PC-3 (cell line): ENCODE measurements around the gene ETV2. TPM values are rescaled to one million over a fixed set of nuclear protein-coding genes. Genes with fewer than 3 reads are reported as not detected.

ENCODE experiments used
- ATAC-seq: fragments of 200-7000 bp; cut with Tn5 transposase; 2 replicates; pipeline ENCODE4 v1.9.1; 2020; ENCODE audit warnings: mild to moderate bottlenecking, moderate library complexity
- BruUV-seq: library from RNA; stranded (reverse); fragments of 400-500 nt; replicated peaks from 2 replicates; lab custom pipeline; 2021; lab: Mats Ljungman, UMichigan
- CTCF ChIA-PET: fragments of 300-600 bp; sonication (Branson Sonifier 250); formaldehyde crosslinking; loops from one replicate; lab custom pipeline; 2022; ENCODE audit warnings: antibody characterized with exemption; lab: Charles Lee
- POLR2A ChIA-PET: fragments of 300-600 bp; sonication (Branson Sonifier 250); formaldehyde crosslinking; loops from one replicate; lab custom pipeline; 2022; ENCODE audit warnings: antibody characterized with exemption; ENCODE audit not compliant: unreplicated experiment; lab: Charles Lee
- DNase-seq: peaks from one replicate; pipeline ENCODE4 v3.0.0-alpha.2; 2015
- H2AFZ ChIP-seq: fragments of 300-600 bp; sonication (generic); 2 replicates; pipeline ENCODE4 v1.6.0; 2016; ENCODE audit warnings: antibody characterized with exemption, low read length
- H3F3A ChIP-seq: fragments of 300-600 bp; sonication (generic); one replicate; pipeline ENCODE4 v1.6.0; 2017; ENCODE audit warnings: antibody characterized with exemption, low read length, control low read depth, mild to moderate bottlenecking; ENCODE audit not compliant: unreplicated experiment
- H3K27ac ChIP-seq: fragments of 300-600 bp; sonication (generic); 2 replicates; pipeline ENCODE4 v1.5.1; 2016; ENCODE audit warnings: mild to moderate bottlenecking, low read length
- H3K27me3 ChIP-seq: fragments of 300-600 bp; sonication (generic); 2 replicates; pipeline ENCODE4 v1.6.1; 2016; ENCODE audit warnings: low read length, mixed read lengths
- H3K36me3 ChIP-seq: fragments of 300-600 bp; sonication (generic); 2 replicates; pipeline ENCODE4 v1.6.1; 2016; ENCODE audit warnings: low read depth, mixed run types, low read length, mixed read lengths
- H3K4me1 ChIP-seq: fragments of 300-600 bp; sonication (generic); 2 replicates; pipeline ENCODE4 v1.5.1; 2016; ENCODE audit warnings: low read length; ENCODE audit not compliant: insufficient read depth
- H3K4me2 ChIP-seq: fragments of 300-600 bp; sonication (generic); 2 replicates; pipeline ENCODE4 v1.6.0; 2016; ENCODE audit warnings: low read length
- H3K4me3 ChIP-seq: fragments of 300-600 bp; sonication (generic); 2 replicates; pipeline ENCODE4 v1.5.1; 2016; ENCODE audit warnings: mild to moderate bottlenecking, low read length, mixed read lengths
- H3K79me2 ChIP-seq: fragments of 300-600 bp; sonication (generic); 2 replicates; pipeline ENCODE4 v1.6.1; 2017; ENCODE audit warnings: low read length, mixed read lengths
- H3K9ac ChIP-seq: fragments of 300-600 bp; sonication (generic); 2 replicates; pipeline ENCODE4 v1.6.0; 2016; ENCODE audit warnings: mild to moderate bottlenecking, low read length
- H3K9me2 ChIP-seq: fragments of 300-600 bp; sonication (generic); replicated peaks from 2 replicates; pipeline ENCODE4 v1.6.1; 2016; ENCODE audit warnings: mixed run types, low read length, mixed read lengths
- H3K9me3 ChIP-seq: fragments of 300-600 bp; sonication (generic); 2 replicates; pipeline ENCODE4 v1.6.1; 2016; ENCODE audit warnings: low read length, mixed read lengths
- H4K20me1 ChIP-seq: fragments of 300-600 bp; sonication (generic); 2 replicates; pipeline ENCODE4 v1.6.1; 2016; ENCODE audit warnings: low read length, mixed read lengths
- CTCF ChIP-seq: fragments of 300-600 bp; sonication (generic); conservative IDR thresholded peaks from 2 replicates; pipeline ENCODE4 v1.5.1; 2017; ENCODE audit warnings: antibody characterized with exemption, low read depth, mild to moderate bottlenecking, low read length
- EZH2 ChIP-seq: fragments of 300-600 bp; sonication (generic); IDR thresholded peaks from one replicate; pipeline ENCODE4 v1.6.1; 2017; ENCODE audit warnings: antibody characterized with exemption, mild to moderate bottlenecking, low read length; ENCODE audit not compliant: unreplicated experiment
- EZH2phosphoT487 ChIP-seq: fragments of 300-600 bp; sonication (generic); IDR thresholded peaks from 2 replicates; pipeline ENCODE4 v1.6.1; 2018; ENCODE audit warnings: mild to moderate bottlenecking, antibody characterized with exemption, low read length, borderline replicate concordance
- intact Hi-C: fragments of 100-400 bp; cut with micrococcal nuclease; formaldehyde crosslinking; loops from 2 replicates; pipeline ENCODE4 v1.9.0; 2023
- total RNA-seq: library from RNA; depleted of rRNA; stranded (reverse); fragments of >200 nt; gene quantifications from 2 replicates; pipeline ENCODE4 v1.2.3, GENCODE V29; 2014

The ETV2 gene
- total RNA-seq, 1 experiment from 2014 or later: 0.36 TPM

DNA sequence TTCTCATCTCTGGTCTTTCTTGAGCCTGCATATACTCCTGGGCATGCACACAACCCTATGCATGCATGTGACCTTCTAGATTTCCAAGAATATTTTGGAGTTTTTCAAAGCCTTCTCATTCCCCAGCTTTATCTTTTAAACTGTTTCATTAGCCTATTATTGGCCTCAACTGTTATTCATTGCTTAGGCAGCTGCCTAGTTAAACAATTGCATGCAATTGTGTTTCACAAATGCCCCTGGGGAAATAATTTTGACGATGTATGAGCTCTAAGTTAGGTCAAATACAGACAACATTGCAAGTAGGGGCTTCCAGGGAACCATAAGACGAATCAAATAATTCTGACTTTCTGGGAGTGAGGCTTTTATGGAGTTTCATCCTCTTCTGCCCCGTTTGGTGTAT, 22.4 kb downstream of the ETV2 start:
- ChIA-PET POLR2A (no interaction called here), CTCF (no interaction called here)
- Histone ChIP-seq H3K79me2 (no peaks in the 10 kb centered on the region), H2AFZ (no peak overlapping the region), H3K4me3 (no peak overlapping the region), H4K20me1 (no peaks in the 10 kb centered on the region), H3K9me2 (no peaks in the 10 kb centered on the region), H3K9me3 (no peaks in the 10 kb centered on the region), H3K4me2 (no peak overlapping the region), H3K27ac (no peak overlapping the region), H3F3A (no peaks in the 10 kb centered on the region), H3K27me3 (no peaks in the 10 kb centered on the region), H3K4me1 (no peaks in the 10 kb centered on the region), H3K36me3 (no peaks in the 10 kb centered on the region), H3K9ac (no peak overlapping the region)
- TF ChIP-seq EZH2: no peak
- ATAC-seq (no peak), DNase-seq (no peak)
- intact Hi-C loops: no loop called here
- no TSS peak for BruUV-seq

DNA sequence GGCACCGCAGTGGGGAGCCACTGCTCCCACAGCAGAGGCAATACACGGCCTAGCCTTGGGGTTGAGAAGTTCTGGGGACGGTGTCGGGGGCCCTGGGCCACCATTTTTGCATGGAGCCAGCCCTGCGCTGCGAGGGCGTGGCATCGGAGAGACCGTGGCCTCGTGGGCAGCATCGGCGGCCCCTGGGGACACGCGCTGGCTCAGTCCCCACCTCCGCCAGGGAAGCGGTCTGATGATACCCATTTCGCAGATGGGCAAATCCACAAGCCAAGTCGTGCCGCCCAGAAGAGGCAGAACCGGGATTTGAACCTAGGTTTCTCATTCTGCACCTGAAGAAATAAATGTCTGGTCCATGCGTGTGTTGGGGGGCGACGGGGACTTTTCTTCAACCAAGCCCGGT, 23.6 kb downstream of the ETV2 start:
- Histone ChIP-seq H3K4me1 (no peaks in the 10 kb centered on the region), H3K27ac (no peak overlapping the region), H3K27me3 (0 out of 2 replicates have a peak, but pooled peaks cover 4% of the 10 kb centered on the region), H3K36me3 (no peaks in the 10 kb centered on the region), H2AFZ (no peak overlapping the region), H3K4me2 (no peak overlapping the region), H3K9me3 (no peaks in the 10 kb centered on the region), H3K9me2 (no peaks in the 10 kb centered on the region), H3F3A (no peaks in the 10 kb centered on the region), H3K9ac (no peak overlapping the region), H3K79me2 (no peaks in the 10 kb centered on the region), H4K20me1 (no peaks in the 10 kb centered on the region), H3K4me3 (no peak overlapping the region)
- intact Hi-C loops: no loop called here
- no peak for DNase-seq
- POLR2A ChIA-PET: no interaction called here
- TF ChIP-seq EZH2: no peak
- TF ChIP-seq EZH2phosphoT487: no peak
- no peak for TF ChIP-seq CTCF
- ATAC-seq: no peak
- BruUV-seq: no TSS peak
- CTCF ChIA-PET: no interaction called here

DNA sequence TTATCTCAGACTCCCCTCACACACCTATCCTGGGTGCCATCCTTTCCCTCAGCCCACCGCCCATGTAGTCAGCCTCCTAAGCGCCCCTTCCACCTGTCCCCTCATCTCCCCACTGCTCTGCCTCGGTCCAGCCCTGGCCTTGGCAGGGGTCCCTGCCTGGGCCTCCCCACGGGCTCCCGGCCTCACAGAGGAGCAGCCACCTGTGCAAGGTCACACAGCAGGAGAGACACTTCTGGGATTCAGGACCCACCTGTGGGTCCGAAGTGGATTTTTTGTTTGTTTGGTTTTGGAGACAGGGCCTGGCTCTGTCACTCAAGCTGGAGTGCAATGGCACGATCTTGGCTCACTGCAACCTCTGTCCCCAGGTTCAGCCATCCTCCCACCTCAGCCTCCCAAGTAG, 24.1 kb downstream of the ETV2 start:
- CTCF ChIA-PET: no interaction called here
- BruUV-seq: no TSS peak
- ATAC-seq (no peak), DNase-seq (no peak)
- TF ChIP-seq CTCF (no peak), EZH2phosphoT487 (no peak), EZH2 (no peak)
- Histone ChIP-seq H3K4me3 (no peak overlapping the region), H3K27ac (no peak overlapping the region), H4K20me1 (no peaks in the 10 kb centered on the region), H3K4me1 (no peaks in the 10 kb centered on the region), H3K9me3 (no peaks in the 10 kb centered on the region), H3K79me2 (no peaks in the 10 kb centered on the region), H2AFZ (no peak overlapping the region), H3K9ac (no peak overlapping the region), H3F3A (no peaks in the 10 kb centered on the region), H3K36me3 (no peaks in the 10 kb centered on the region), H3K4me2 (no peak overlapping the region), H3K27me3 (0 out of 2 replicates have a peak, but pooled peaks cover 4% of the 10 kb centered on the region), H3K9me2 (no peaks in the 10 kb centered on the region)
- POLR2A ChIA-PET: no interaction called here
- intact Hi-C loops: no loop called here
